Astrocyte (in vitro differentiated cells and primary cell): ENCODE data around the gene FOXJ2. TPM values are rescaled to one million over a fixed set of nuclear protein-coding genes. Genes with fewer than 3 reads are reported as not detected.
"Not testable (repeated sequence)": the region's sequence is repeated elsewhere in the genome, so short reads cannot be mapped to it uniquely, and the experiment has no call there.

Experiments used
- DNase-seq: peaks from one replicate; pipeline ENCODE4 v3.0.0-alpha.2; 2010; ENCODE audit warnings: low read depth
- FAIRE-seq: peaks from 2 replicates; lab custom pipeline; 2011; peaks lifted over from hg19 to GRCh38; lab: Jason Lieb, UNC
- H2AFZ ChIP-seq: 2 replicates; pipeline ENCODE4 v1.6.0; 2012; ENCODE audit warnings: low read depth, low read length, inconsistent platforms
- H3K27ac ChIP-seq: 2 replicates; pipeline ENCODE4 v1.5.1; 2011; ENCODE audit warnings: low read depth, low read length, inconsistent platforms
- H3K27me3 ChIP-seq: 2 replicates; pipeline ENCODE4 v1.6.0; 2011; ENCODE audit warnings: low read length, inconsistent platforms; ENCODE audit not compliant: insufficient read depth
- H3K36me3 ChIP-seq: 2 replicates; pipeline ENCODE4 v1.5.1; 2011; ENCODE audit warnings: low read length, inconsistent platforms; ENCODE audit not compliant: insufficient read depth
- H3K4me1 ChIP-seq: 2 replicates; pipeline ENCODE4 v1.5.1; 2011; ENCODE audit warnings: low read length, inconsistent platforms; ENCODE audit not compliant: insufficient read depth
- H3K4me2 ChIP-seq: 2 replicates; pipeline ENCODE4 v1.6.0; 2012; ENCODE audit warnings: low read length, inconsistent platforms
- H3K4me3 ChIP-seq: 2 replicates; pipeline ENCODE4 v1.5.1; 2011; ENCODE audit warnings: low read depth, mild to moderate bottlenecking, low read length, inconsistent platforms; ENCODE audit not compliant: insufficient read depth
- H3K79me2 ChIP-seq: 2 replicates; pipeline ENCODE4 v1.6.0; 2012; ENCODE audit warnings: mild to moderate bottlenecking, low read length, inconsistent platforms; ENCODE audit not compliant: insufficient read depth
- H3K9ac ChIP-seq: 2 replicates; pipeline ENCODE4 v1.6.0; 2012; ENCODE audit warnings: mild to moderate bottlenecking, low read length, inconsistent platforms
- H3K9me3 ChIP-seq: 2 replicates; pipeline ENCODE4 v1.5.1; 2012; ENCODE audit warnings: low read depth, mild to moderate bottlenecking, low read length, inconsistent platforms; ENCODE audit not compliant: insufficient read depth
- H4K20me1 ChIP-seq: 2 replicates; pipeline ENCODE4 v1.6.0; 2012; ENCODE audit warnings: low read length, inconsistent platforms; ENCODE audit not compliant: insufficient read depth
- H3K27ac Mint-ChIP-seq: one replicate; pipeline ENCODE4 v1.8.0; 2021; ENCODE audit warnings: mild to moderate bottlenecking, mixed read lengths; ENCODE audit not compliant: unreplicated experiment
- H3K27me3 Mint-ChIP-seq: one replicate; pipeline ENCODE4 v1.8.0; 2021; ENCODE audit warnings: low read depth, mixed read lengths; ENCODE audit not compliant: unreplicated experiment
- H3K36me3 Mint-ChIP-seq: one replicate; pipeline ENCODE4 v1.8.0; 2021; ENCODE audit warnings: low read depth, mixed read lengths; ENCODE audit not compliant: unreplicated experiment
- H3K4me1 Mint-ChIP-seq: one replicate; pipeline ENCODE4 v1.8.0; 2021; ENCODE audit warnings: low read depth, mixed read lengths; ENCODE audit not compliant: unreplicated experiment
- H3K4me3 Mint-ChIP-seq: one replicate; pipeline ENCODE4 v1.8.0; 2021; ENCODE audit warnings: mild to moderate bottlenecking, moderate library complexity, mixed read lengths; ENCODE audit not compliant: unreplicated experiment
- H3K9me3 Mint-ChIP-seq: one replicate; pipeline ENCODE4 v1.8.0; 2021; ENCODE audit warnings: mild to moderate bottlenecking, mixed read lengths; ENCODE audit not compliant: unreplicated experiment
- CTCF ChIP-seq: IDR thresholded peaks from 2 replicates; pipeline ENCODE4 v1.5.1; 2011; ENCODE audit warnings: low read depth, mild to moderate bottlenecking, inconsistent platforms, low read length, moderate library complexity; ENCODE audit not compliant: insufficient read depth
- EZH2 ChIP-seq: IDR thresholded peaks from 2 replicates; pipeline ENCODE4 v1.6.1; 2012; ENCODE audit warnings: mild to moderate bottlenecking, low read length, inconsistent platforms; ENCODE audit not compliant: insufficient read depth
- total RNA-seq: library from RNA; stranded (reverse); gene quantifications from 2 replicates; pipeline ENCODE4 v1.2.1, GENCODE V29; 2021

The FOXJ2 gene
- total RNA-seq, 1 donor from 2014 or later = 16.0 TPM

- no peak overlapping the region for H3K4me3 Mint-ChIP-seq
- Histone ChIP-seq H3K4me1 (peaks cover 4% of the 10 kb centered on the region), H3K4me3 (no peak overlapping the region), H3K9me3 (no peaks in the 10 kb centered on the region), H3K36me3 (peaks cover 17% of the 10 kb centered on the region), H3K9ac (no peak overlapping the region), H3K27me3 (no peaks in the 10 kb centered on the region), H2AFZ (no peak overlapping the region), H3K27ac (no peak overlapping the region), H3K4me2 (no peak overlapping the region), H3K79me2 (peaks cover 66% of the 10 kb centered on the region), H4K20me1 (peaks cover 37% of the 10 kb centered on the region)
- no peaks in the 10 kb centered on the region for H3K27me3 Mint-ChIP-seq
- DNase-seq (no peak), FAIRE-seq (no peak)
- TF ChIP-seq CTCF (no peak), EZH2 (no peak)
- no peak overlapping the region for H3K27ac Mint-ChIP-seq
- H3K4me1 Mint-ChIP-seq = peaks cover 11% of the 10 kb centered on the region
- H3K9me3 Mint-ChIP-seq = peaks cover under 1% of the 10 kb centered on the region
- H3K36me3 Mint-ChIP-seq = peaks cover under 1% of the 10 kb centered on the region
Measured at GRCh38 chr12:8087666-8088065, 55.1 kb downstream of the FOXJ2 start.

GRCh38 chr12:8088574-8088973 is 56.1 kb downstream of the FOXJ2 start:
- FAIRE-seq = no peak
- H4K20me1 ChIP-seq = peaks cover 34% of the 10 kb centered on the region
- no peaks in the 10 kb centered on the region for H3K27me3 ChIP-seq
- no peak overlapping the region for H3K9ac ChIP-seq
- H2AFZ ChIP-seq = no peak overlapping the region
- no peak for DNase-seq
- peaks cover 26% of the 10 kb centered on the region for H3K36me3 ChIP-seq
- Mint-ChIP-seq H3K27me3 (no peaks in the 10 kb centered on the region), H3K4me1 (peaks cover 8% of the 10 kb centered on the region), H3K36me3 (peaks cover 2% of the 10 kb centered on the region), H3K27ac (no peak overlapping the region), H3K9me3 (no peaks in the 10 kb centered on the region), H3K4me3 (no peak overlapping the region)
- H3K4me3 ChIP-seq = no peak overlapping the region
- no peaks in the 10 kb centered on the region for H3K9me3 ChIP-seq
- no peak overlapping the region for H3K4me2 ChIP-seq
- peaks cover 57% of the 10 kb centered on the region for H3K79me2 ChIP-seq
- H3K27ac ChIP-seq = no peak overlapping the region
- H3K4me1 ChIP-seq = no peaks in the 10 kb centered on the region
- TF ChIP-seq CTCF (no peak), EZH2 (no peak)

GRCh38 chr12:8089277-8089676 is 56.8 kb downstream of the FOXJ2 start:
- H3K27me3 ChIP-seq, H3K27me3 Mint-ChIP-seq, H3K27ac Mint-ChIP-seq, H3K9me3 ChIP-seq, H3K9ac ChIP-seq, DNase-seq, H3K27ac ChIP-seq, H3K4me3 ChIP-seq, H3K4me3 Mint-ChIP-seq, H3K4me1 ChIP-seq, H3K36me3 Mint-ChIP-seq, H3K4me1 Mint-ChIP-seq, H2AFZ ChIP-seq, H3K9me3 Mint-ChIP-seq, H3K4me2 ChIP-seq, FAIRE-seq: not testable (repeated sequence)
- Histone ChIP-seq H3K79me2 (peaks cover 50% of the 10 kb centered on the region), H4K20me1 (peaks cover 27% of the 10 kb centered on the region), H3K36me3 (peaks cover 29% of the 10 kb centered on the region)
